Prostate gland (tissue), 2 donors: ENCODE data around the gene PLCG2. TPM values are rescaled to one million over a fixed set of nuclear protein-coding genes. Genes with fewer than 3 reads are reported as not detected.

Experiments
- DNase-seq: peaks from one replicate; pipeline ENCODE4 v3.0.0-alpha.2; 2019; ENCODE audit warnings: low spot score
- H3K27ac ChIP-seq, 2 donors: fragments of 200-600 bp; sonication (generic); 2 replicates each; pipeline ENCODE4 v1.5.1; 2017 to 2019
- H3K27me3 ChIP-seq: fragments of 200-600 bp; sonication (generic); replicated peaks from 2 replicates; pipeline ENCODE4 v1.5.1; 2019; ENCODE audit not compliant: insufficient read depth
- H3K36me3 ChIP-seq, 2 donors: fragments of 200-600 bp; sonication (generic); 1 replicate in 1 of 2; 2 replicates in 1 of 2; pipeline versions ENCODE4 v1.5.1 to v1.8.1; 2017 to 2019
- H3K4me1 ChIP-seq: fragments of 200-600 bp; sonication (generic); replicated peaks from 2 replicates; pipeline ENCODE4 v1.5.1; 2019
- H3K4me3 ChIP-seq, 2 donors: fragments of 200-600 bp; sonication (generic); 2 replicates each; pipeline ENCODE4 v1.5.1; 2017 to 2019
- H3K9me3 ChIP-seq: fragments of 200-600 bp; sonication (generic); 2 replicates; pipeline ENCODE4 v1.5.1; 2017
- POLR2A ChIP-seq: fragments of 450-650 bp; IDR thresholded peaks from one replicate; pipeline ENCODE4 v1.6.1; 2016; ENCODE audit warnings: antibody characterized with exemption, mild to moderate bottlenecking
- POLR2AphosphoS5 ChIP-seq: sonication (generic); formaldehyde crosslinking; IDR thresholded peaks from one replicate; pipeline ENCODE4 v1.6.1; 2017; ENCODE audit warnings: antibody characterized with exemption
- WGBS: methylation state at CpG from one replicate; pipeline ENCODE4 v1.1.5; 2018; 5-methylcytosine and 5-hydroxymethylcytosine counted together
- intact Hi-C: fragments of 100-400 bp; cut with DNase I; formaldehyde crosslinking; loops from one replicate; pipeline ENCODE4 v1.14.2; 2022
- total RNA-seq, 2 donors: library from RNA; depleted of rRNA; stranded (reverse); fragments of >200 nt; gene quantifications; one replicate each; pipeline ENCODE4 v1.1.0, GENCODE V29; 2016
- TF ChIP-seq, protein P1 (sequence below), 4 experiments: fragments of 200-600 bp in 2 of 4; fragments of 450-650 bp in 2 of 4; sonication (generic) in 2 of 4; IDR thresholded peaks; 1 replicate in 3 of 4; 2 replicates in 1 of 4; pipeline ENCODE4 v1.5.1; 2016 to 2019; ENCODE audit warnings: antibody characterized with exemption in 4 of 4, mild to moderate bottlenecking in 2 of 4, moderate library complexity in 2 of 4

Gene PLCG2
- total RNA-seq, 2 donors from 2014 or later: 10.3 to 12.8 TPM

GRCh38 chr16:81796035-81796434 is 16.9 kb downstream of the PLCG2 start:
- H3K4me1 ChIP-seq: no peaks in the 10 kb centered on the region
- no peaks in the 10 kb centered on the region for H3K27me3 ChIP-seq
- intact Hi-C loops: no loop called here
- TF ChIP-seq POLR2AphosphoS5 (no peak), POLR2A (no peak)
- TF ChIP-seq, protein P1, sequence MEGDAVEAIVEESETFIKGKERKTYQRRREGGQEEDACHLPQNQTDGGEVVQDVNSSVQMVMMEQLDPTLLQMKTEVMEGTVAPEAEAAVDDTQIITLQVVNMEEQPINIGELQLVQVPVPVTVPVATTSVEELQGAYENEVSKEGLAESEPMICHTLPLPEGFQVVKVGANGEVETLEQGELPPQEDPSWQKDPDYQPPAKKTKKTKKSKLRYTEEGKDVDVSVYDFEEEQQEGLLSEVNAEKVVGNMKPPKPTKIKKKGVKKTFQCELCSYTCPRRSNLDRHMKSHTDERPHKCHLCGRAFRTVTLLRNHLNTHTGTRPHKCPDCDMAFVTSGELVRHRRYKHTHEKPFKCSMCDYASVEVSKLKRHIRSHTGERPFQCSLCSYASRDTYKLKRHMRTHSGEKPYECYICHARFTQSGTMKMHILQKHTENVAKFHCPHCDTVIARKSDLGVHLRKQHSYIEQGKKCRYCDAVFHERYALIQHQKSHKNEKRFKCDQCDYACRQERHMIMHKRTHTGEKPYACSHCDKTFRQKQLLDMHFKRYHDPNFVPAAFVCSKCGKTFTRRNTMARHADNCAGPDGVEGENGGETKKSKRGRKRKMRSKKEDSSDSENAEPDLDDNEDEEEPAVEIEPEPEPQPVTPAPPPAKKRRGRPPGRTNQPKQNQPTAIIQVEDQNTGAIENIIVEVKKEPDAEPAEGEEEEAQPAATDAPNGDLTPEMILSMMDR (IDR thresholded peaks at IDR 0.05): no peak
- H3K4me3 ChIP-seq: no peak overlapping the region
- no peaks in the 10 kb centered on the region for H3K9me3 ChIP-seq
- WGBS: 89% methylated on average over 2 of the region's 2 CpGs
- no peak for DNase-seq
- H3K27ac ChIP-seq: no peak overlapping the region
- H3K36me3 ChIP-seq: no peaks in the 10 kb centered on the region

DNA sequence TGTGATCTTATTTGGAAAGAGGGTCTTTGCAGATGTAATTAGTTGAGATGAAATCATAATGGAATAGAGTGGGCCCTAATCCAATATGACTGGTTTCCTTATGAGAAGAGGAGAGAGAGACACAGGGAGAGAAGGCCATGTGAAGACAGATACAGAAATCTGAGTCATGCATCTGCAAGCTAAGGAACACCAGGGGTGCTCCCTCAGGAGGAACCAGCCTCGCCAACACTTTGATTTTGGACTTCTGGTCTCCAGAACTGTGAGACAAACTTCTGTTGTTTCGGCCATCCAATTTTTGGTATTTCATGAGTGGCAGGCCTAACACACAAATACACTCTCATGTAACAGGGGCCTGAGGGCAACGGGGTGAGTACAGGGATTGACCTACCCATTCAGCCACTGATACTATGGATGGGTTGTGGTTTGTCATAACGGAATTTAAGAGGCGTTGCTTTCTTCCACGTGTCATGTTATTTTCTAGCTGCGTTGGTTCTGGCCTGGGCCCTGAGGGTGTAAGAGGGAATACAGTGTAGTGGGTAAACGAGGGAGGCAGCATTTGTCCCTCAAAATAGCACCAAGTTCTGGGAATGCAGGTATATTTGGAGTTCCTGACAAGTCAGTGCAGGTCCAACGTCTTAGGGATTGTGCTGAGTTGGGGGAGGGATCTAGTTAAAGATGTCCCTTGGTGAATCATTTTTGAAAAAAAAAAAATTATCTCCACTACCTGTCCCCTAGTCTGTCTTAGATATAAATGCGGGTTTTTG is 17.7 kb downstream of the PLCG2 start:
- Histone ChIP-seq H3K9me3 (no peaks in the 10 kb centered on the region), H3K4me3 (no peak overlapping the region), H3K27me3 (no peaks in the 10 kb centered on the region), H3K27ac (no peak overlapping the region), H3K36me3 (no peaks in the 10 kb centered on the region), H3K4me1 (no peaks in the 10 kb centered on the region)
- DNase-seq: no peak
- intact Hi-C loops: no loop called here
- WGBS: 51% methylated on average over 10 of the region's 10 CpGs
- TF ChIP-seq POLR2AphosphoS5: no peak
- no peak for TF ChIP-seq POLR2A
- TF ChIP-seq, protein P1 (IDR thresholded peaks at IDR 0.05): no peak

DNA sequence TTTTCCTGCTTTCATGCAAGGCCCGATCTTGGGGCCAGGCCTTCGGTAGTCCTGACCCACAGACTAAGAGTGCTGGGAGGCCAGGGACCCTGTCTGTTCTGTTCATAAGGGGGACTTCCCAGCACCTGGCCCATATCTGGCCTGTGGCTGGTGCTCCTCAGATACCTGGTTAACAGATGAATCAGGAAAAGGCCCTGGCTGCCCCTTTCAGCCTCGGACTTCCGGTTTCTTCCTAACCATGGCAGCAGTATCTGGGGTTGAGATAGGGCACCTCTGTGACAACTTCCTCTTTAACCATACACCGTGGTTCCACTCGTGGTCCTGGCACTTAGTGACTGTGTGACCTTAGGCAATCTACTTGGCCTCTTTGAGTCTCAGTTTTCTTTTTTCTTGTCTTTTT is 18.4 kb downstream of the PLCG2 start:
- TF ChIP-seq POLR2AphosphoS5 (no peak), POLR2A (no peak)
- TF ChIP-seq, protein P1 (IDR thresholded peaks at IDR 0.05): no peak
- no peaks in the 10 kb centered on the region for H3K9me3 ChIP-seq
- DNase-seq: no peak
- H3K4me1 ChIP-seq: no peaks in the 10 kb centered on the region
- H3K4me3 ChIP-seq: no peak overlapping the region
- no peak overlapping the region for H3K27ac ChIP-seq
- 67% methylated on average over 6 of the region's 6 CpGs for WGBS
- H3K27me3 ChIP-seq: no peaks in the 10 kb centered on the region
- intact Hi-C loops: no loop called here
- H3K36me3 ChIP-seq: no peaks in the 10 kb centered on the region

- H3K9me3 ChIP-seq: no peaks in the 10 kb centered on the region
- no peaks in the 10 kb centered on the region for H3K4me1 ChIP-seq
- H3K4me3 ChIP-seq: no peak overlapping the region
- no peak for TF ChIP-seq POLR2AphosphoS5
- no peak for TF ChIP-seq POLR2A
- TF ChIP-seq, protein P1 (IDR thresholded peaks at IDR 0.05): no peak
- no peaks in the 10 kb centered on the region for H3K36me3 ChIP-seq
- 72% methylated on average over 14 of the region's 14 CpGs for WGBS
- no peak overlapping the region for H3K27ac ChIP-seq
- H3K27me3 ChIP-seq: no peaks in the 10 kb centered on the region
- intact Hi-C loops: no loop called here
- no peak for DNase-seq
Measured at GRCh38 chr16:81798311-81799137, 19.4 kb downstream of the PLCG2 start.
